T-cell (primary cell): ENCODE measurements around the gene SLC66A2. TPM values are rescaled to one million over a fixed set of nuclear protein-coding genes. Genes with fewer than 3 reads are reported as not detected.
A peak's percentile ranks its signal among the peaks of the same experiment; 100 is the strongest.
"Not testable (repeated sequence)": the region's sequence is repeated elsewhere in the genome, so short reads cannot be mapped to it uniquely, and the experiment has no call there.

Source experiments
- ATAC-seq, 4 experiments: fragments of 200-7000 bp in 3 of 4; fragments of 150-1000 bp in 1 of 4; cut with Tn5 transposase; replicated peaks in 1 of 4; 1 replicate in 3 of 4; 2 replicates in 1 of 4; pipeline ENCODE4 v1.10.0; 2021; ENCODE audit warnings: moderate library complexity in 3 of 4, mild to moderate bottlenecking in 2 of 4, moderate number of reproducible peaks in 1 of 4
- CTCF ChIA-PET, 2 donors: fragments of 300-600 bp; sonication (Branson Sonifier 250); formaldehyde crosslinking; loops; one replicate each; lab custom pipeline; 2022; ENCODE audit warnings: antibody characterized with exemption in 2 of 2; lab: Charles Lee
- POLR2A ChIA-PET, 2 donors: fragments of 300-600 bp; sonication (Branson Sonifier 250); formaldehyde crosslinking; loops; one replicate each; lab custom pipeline; 2022; ENCODE audit warnings: antibody characterized with exemption in 2 of 2; lab: Charles Lee
- DNase-seq, 35 experiments: peaks; one replicate each; pipeline versions ENCODE4 v3.0.0 to v3.0.0-alpha.2; 2013 to 2023
- H3K27ac ChIP-seq: one replicate; pipeline ENCODE4 v1.5.1; 2013; ENCODE audit warnings: low read length
- H3K27me3 ChIP-seq, 2 experiments: replicated peaks in 1 of 2; 1 replicate in 1 of 2; 2 replicates in 1 of 2; pipeline versions ENCODE4 v1.6.1 to v1.7.0; 2013; ENCODE audit warnings: low read length in 1 of 2, mixed read lengths in 1 of 2; ENCODE audit not compliant: control insufficient read depth in 2 of 2, insufficient read depth in 2 of 2; ENCODE audit errors: extremely low read depth in 1 of 2
- H3K36me3 ChIP-seq, 2 donors: 1 replicate in 1 of 2; 2 replicates in 1 of 2; pipeline versions ENCODE4 v1.6.1 to v1.7.0; 2013; ENCODE audit warnings: low read length in 1 of 2; ENCODE audit not compliant: control insufficient read depth in 2 of 2, insufficient read depth in 1 of 2; ENCODE audit errors: extremely low read depth in 1 of 2
- H3K4me1 ChIP-seq, 2 experiments: 1 replicate in 1 of 2; 2 replicates in 1 of 2; pipeline versions ENCODE4 v1.6.1 to v1.7.0; 2013; ENCODE audit warnings: low read length in 2 of 2, mixed read lengths in 1 of 2; ENCODE audit not compliant: insufficient read depth in 2 of 2, control insufficient read depth in 1 of 2; ENCODE audit errors: extremely low read depth in 1 of 2
- H3K4me3 ChIP-seq, 2 donors: 1 replicate in 1 of 2; 2 replicates in 1 of 2; pipeline versions ENCODE4 v1.5.1 to v1.7.0; 2013; ENCODE audit warnings: mild to moderate bottlenecking in 2 of 2, low read length in 1 of 2, moderate library complexity in 1 of 2; ENCODE audit not compliant: control insufficient read depth in 1 of 2; ENCODE audit errors: extremely low read depth in 1 of 2
- H3K9me3 ChIP-seq: 2 replicates; pipeline ENCODE4 v1.7.0; 2013
- H3K27ac Mint-ChIP-seq, 2 donors: one replicate each; pipeline ENCODE4 v1.8.0; 2020 to 2021; ENCODE audit warnings: mild to moderate bottlenecking in 2 of 2, mixed read lengths in 2 of 2
- H3K27me3 Mint-ChIP-seq, 2 donors: one replicate each; pipeline ENCODE4 v1.8.0; 2021 to 2022; ENCODE audit warnings: mixed read lengths in 2 of 2
- H3K36me3 Mint-ChIP-seq: one replicate; pipeline ENCODE4 v1.8.0; 2021; ENCODE audit warnings: mixed read lengths
- H3K4me1 Mint-ChIP-seq, 3 donors: one replicate each; pipeline ENCODE4 v1.8.0; 2020 to 2022; ENCODE audit warnings: mixed read lengths in 3 of 3, mild to moderate bottlenecking in 1 of 3
- H3K4me3 Mint-ChIP-seq, 3 donors: one replicate each; pipeline ENCODE4 v1.8.0; 2020 to 2022; ENCODE audit warnings: mild to moderate bottlenecking in 3 of 3, mixed read lengths in 3 of 3, moderate library complexity in 3 of 3
- H3K9me3 Mint-ChIP-seq, 3 donors: one replicate each; pipeline ENCODE4 v1.8.0; 2020 to 2022; ENCODE audit warnings: mixed read lengths in 3 of 3
- WGBS: methylation state at CpG from one replicate; pipeline ENCODE4 v1.1.5; 2013; ENCODE audit warnings: missing lambda C conversion rate; ENCODE audit not compliant: insufficient coverage; 5-methylcytosine and 5-hydroxymethylcytosine counted together
- total RNA-seq, 35 experiments: library from RNA in 6 of 35; stranded (reverse) in 6 of 35; fragments of 120-200 nt in 1 of 35; gene quantifications; one replicate each; pipeline versions ENCODE4 v1.2.1 to v1.2.4 and lab custom pipeline; 2013 to 2026

Gene SLC66A2
- total RNA-seq, 5 donors from 2014 or later (not counting 1 experiment from before 2014, with no cell fraction given): 28.4 to 66.5 (median 37.6) TPM

GRCh38 chr18:79869591-79870300, 81.7 kb downstream of the SLC66A2 start:
- 91% methylated on average over 29 of the region's 32 CpGs for WGBS
- no peaks in the 10 kb centered on the region for H3K9me3 Mint-ChIP-seq
- POLR2A ChIA-PET: no interaction called here
- Histone ChIP-seq H3K4me1 (no peaks in the 10 kb centered on the region), H3K4me3 (no peak overlapping the region), H3K9me3 (no peaks in the 10 kb centered on the region), H3K36me3 (no peaks in the 10 kb centered on the region), H3K27ac (no peak overlapping the region), H3K27me3 (peaks cover 0 to 25% of the 10 kb centered on the region in 2 experiments)
- ATAC-seq (no peak), DNase-seq (peak in 1 of 35 experiments; percentile 7)
- H3K27me3 Mint-ChIP-seq: peaks cover 0 to 7% of the 10 kb centered on the region in 2 donors
- no peak overlapping the region for H3K4me3 Mint-ChIP-seq
- H3K4me1 Mint-ChIP-seq: no peaks in the 10 kb centered on the region
- CTCF ChIA-PET: no interaction called here
- H3K27ac Mint-ChIP-seq: no peak overlapping the region
- H3K36me3 Mint-ChIP-seq: no peaks in the 10 kb centered on the region

- WGBS: 81% methylated on average over 27 of the region's 32 CpGs
- DNase-seq (peak in 1 of 35 experiments; percentile 7), ATAC-seq (no peak)
- Histone ChIP-seq H3K4me3 (no peak overlapping the region), H3K4me1 (no peaks in the 10 kb centered on the region), H3K36me3 (no peaks in the 10 kb centered on the region), H3K27me3 (peaks cover 0 to 25% of the 10 kb centered on the region in 2 experiments), H3K9me3 (no peaks in the 10 kb centered on the region), H3K27ac (no peak overlapping the region)
- Mint-ChIP-seq H3K4me3 (no peak overlapping the region), H3K4me1 (no peaks in the 10 kb centered on the region), H3K9me3 (no peaks in the 10 kb centered on the region), H3K27me3 (peaks cover 0 to 7% of the 10 kb centered on the region in 2 donors), H3K27ac (no peak overlapping the region), H3K36me3 (no peaks in the 10 kb centered on the region)
- POLR2A ChIA-PET: no interaction called here
- CTCF ChIA-PET: no interaction called here
These were observed 82.5 kb downstream of the SLC66A2 start for GRCh38 chr18:79868811-79869541.

- Mint-ChIP-seq H3K27me3 (peaks cover 0 to 5% of the 10 kb centered on the region in 2 donors), H3K4me1 (no peaks in the 10 kb centered on the region), H3K36me3 (no peaks in the 10 kb centered on the region), H3K9me3 (no peaks in the 10 kb centered on the region), H3K4me3 (no peak overlapping the region), H3K27ac (no peak overlapping the region)
- no peak overlapping the region for H3K4me3 ChIP-seq
- H3K27ac ChIP-seq: no peak overlapping the region
- no peaks in the 10 kb centered on the region for H3K36me3 ChIP-seq
- 90% methylated on average over 18 of the region's 29 CpGs for WGBS
- H3K9me3 ChIP-seq: no peaks in the 10 kb centered on the region
- DNase-seq (peak in 1 of 35 experiments; percentile 5), ATAC-seq (no peak)
- peaks cover 0 to 25% of the 10 kb centered on the region in 2 experiments for H3K27me3 ChIP-seq
- ChIA-PET CTCF (no interaction called here), POLR2A (no interaction called here)
- H3K4me1 ChIP-seq: no peaks in the 10 kb centered on the region
These were observed 83.2 kb downstream of the SLC66A2 start for GRCh38 chr18:79868168-79868784.

GRCh38 chr18:79867666-79868065, 83.8 kb downstream of the SLC66A2 start:
- peaks cover 0 to 6% of the 10 kb centered on the region in 2 donors for H3K27me3 Mint-ChIP-seq
- no peak overlapping the region for H3K27ac ChIP-seq
- no peaks in the 10 kb centered on the region for H3K9me3 ChIP-seq
- POLR2A ChIA-PET: no interaction called here
- 81% methylated on average over 13 of the region's 16 CpGs for WGBS
- CTCF ChIA-PET: no interaction called here
- H3K4me1 ChIP-seq: no peaks in the 10 kb centered on the region
- peaks cover 0 to 25% of the 10 kb centered on the region in 2 experiments for H3K27me3 ChIP-seq
- no peaks in the 10 kb centered on the region for H3K36me3 ChIP-seq
- H3K4me1 Mint-ChIP-seq: no peaks in the 10 kb centered on the region
- ATAC-seq: no peak
- DNase-seq: peak in 1 of 35 experiments; percentile 10
- H3K36me3 Mint-ChIP-seq: no peaks in the 10 kb centered on the region
- H3K9me3 Mint-ChIP-seq: no peaks in the 10 kb centered on the region
- no peak overlapping the region for H3K4me3 ChIP-seq
- no peak overlapping the region for H3K27ac Mint-ChIP-seq
- H3K4me3 Mint-ChIP-seq: no peak overlapping the region

- Histone ChIP-seq H3K36me3 (no peaks in the 10 kb centered on the region), H3K4me1 (no peaks in the 10 kb centered on the region), H3K27ac (no peak overlapping the region), H3K27me3 (peaks cover 0 to 26% of the 10 kb centered on the region in 2 experiments), H3K9me3 (no peaks in the 10 kb centered on the region), H3K4me3 (no peak overlapping the region)
- H3K4me3 Mint-ChIP-seq: no peak overlapping the region
- CTCF ChIA-PET: no interaction called here
- peaks cover 0 to 8% of the 10 kb centered on the region in 2 donors for H3K27me3 Mint-ChIP-seq
- no peaks in the 10 kb centered on the region for H3K4me1 Mint-ChIP-seq
- ATAC-seq (no peak), DNase-seq (peak in 1 of 35 experiments; percentile 0)
- no peaks in the 10 kb centered on the region for H3K36me3 Mint-ChIP-seq
- POLR2A ChIA-PET: interaction anchor here in 1 of 2 donors (0.5 kb wide), 1 partner anchor 16 kb away, joined by 3 read pairs; no protein-coding TSS in a partner anchor
- 75% methylated on average over 5 of the region's 20 CpGs for WGBS
- peaks cover under 1 to 2% (median 2%) of the 10 kb centered on the region in 3 donors for H3K9me3 Mint-ChIP-seq
- no peak overlapping the region for H3K27ac Mint-ChIP-seq
These were observed 84.4 kb downstream of the SLC66A2 start for GRCh38 chr18:79866889-79867574.

GRCh38 chr18:79865951-79866350, 85.5 kb downstream of the SLC66A2 start:
- H3K4me3 Mint-ChIP-seq, H3K4me1 Mint-ChIP-seq, H3K36me3 ChIP-seq, H3K9me3 Mint-ChIP-seq, H3K9me3 ChIP-seq, H3K27me3 Mint-ChIP-seq, H3K4me3 ChIP-seq, POLR2A ChIA-PET, H3K27ac Mint-ChIP-seq, H3K36me3 Mint-ChIP-seq, ATAC-seq, H3K27ac ChIP-seq, H3K4me1 ChIP-seq, CTCF ChIA-PET: not testable (repeated sequence)
- peaks cover 0 to 22% of the 10 kb centered on the region in 2 experiments for H3K27me3 ChIP-seq
- 51% methylated on average over 3 of the region's 3 CpGs for WGBS
- peak in 1 of 35 experiments; percentile 1 for DNase-seq
